ENCODE results near the gene GPBP1. TPM values are rescaled to one million over a fixed set of nuclear protein-coding genes. Genes with fewer than 3 reads are reported as not detected.
"Not testable (repeated sequence)": the region's sequence is repeated elsewhere in the genome, so short reads cannot be mapped to it uniquely, and the experiment has no call there.

The GPBP1 gene
- polyA plus RNA-seq, 4 donors = 143 to 156 (median 155) TPM

DNA sequence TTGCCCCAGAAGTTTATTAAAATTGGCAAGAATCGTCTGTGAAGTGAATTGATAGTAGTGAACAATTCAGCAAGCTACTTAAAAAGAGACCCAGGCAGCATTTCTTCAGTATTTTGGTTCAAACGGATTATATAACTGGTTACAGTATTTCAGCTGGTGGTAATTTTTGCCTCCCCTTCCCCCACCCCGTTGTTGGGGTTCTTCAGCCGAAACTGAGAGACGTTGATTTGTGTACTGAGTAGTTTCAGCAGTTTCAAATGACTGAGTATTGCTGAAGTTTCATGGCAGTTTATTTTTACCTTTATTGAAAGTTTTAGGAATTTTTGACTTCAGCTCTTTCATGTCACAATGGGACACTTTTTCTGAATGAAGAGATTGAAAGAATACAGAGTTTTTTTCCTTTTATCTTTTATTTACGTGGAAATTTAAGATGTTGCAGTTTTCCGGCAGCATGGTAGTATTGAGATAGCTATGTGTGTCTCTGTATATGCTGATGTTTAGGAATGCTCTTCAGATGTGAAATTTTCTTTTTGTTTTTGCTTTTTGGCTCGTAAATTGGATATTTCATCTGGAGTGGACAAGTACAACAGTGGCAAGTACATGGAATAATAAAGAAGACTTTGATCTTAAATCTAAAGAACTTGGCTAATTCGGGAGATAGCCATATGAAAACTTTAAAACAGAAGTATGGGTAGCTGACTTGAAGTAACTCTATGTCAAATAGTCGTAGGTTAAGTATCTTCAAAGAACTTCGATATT lies 1.9 kb downstream of the GPBP1 start:
- peak in 3 of 4 donors; percentile 20 to 39 (median 36) for DNase-seq (ENCODE audit: low read depth in 4 of 4, low spot score in 3 of 4)

DNA sequence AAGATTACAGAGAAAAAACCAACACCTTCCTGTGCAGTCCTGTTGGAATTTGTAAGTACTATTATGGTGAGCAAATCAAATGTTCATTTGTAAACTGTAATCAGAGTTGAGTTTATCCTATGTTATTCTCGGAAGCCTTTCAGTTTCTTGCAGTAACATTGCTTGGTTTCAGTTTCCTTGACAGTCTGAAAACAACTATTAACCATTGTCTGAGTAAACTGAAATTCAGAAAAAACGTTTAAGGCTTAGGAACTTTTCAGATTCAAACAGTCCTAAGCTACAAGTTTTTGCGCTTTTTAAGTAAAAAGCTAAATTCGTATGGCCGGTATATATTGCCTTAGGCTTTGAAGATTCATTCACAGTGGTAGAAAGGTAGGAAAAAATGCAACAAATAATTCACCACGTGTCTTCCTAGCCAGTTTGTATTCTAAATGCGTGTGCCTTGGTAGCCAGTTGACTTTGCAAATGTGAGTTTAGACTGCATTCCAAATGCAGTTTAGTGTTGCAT lies 2.5 kb downstream of the GPBP1 start:
- peak in 3 of 4 donors; percentile 27 to 59 (median 45) for DNase-seq (ENCODE audit: low read depth in 4 of 4, low spot score in 3 of 4)

DNA sequence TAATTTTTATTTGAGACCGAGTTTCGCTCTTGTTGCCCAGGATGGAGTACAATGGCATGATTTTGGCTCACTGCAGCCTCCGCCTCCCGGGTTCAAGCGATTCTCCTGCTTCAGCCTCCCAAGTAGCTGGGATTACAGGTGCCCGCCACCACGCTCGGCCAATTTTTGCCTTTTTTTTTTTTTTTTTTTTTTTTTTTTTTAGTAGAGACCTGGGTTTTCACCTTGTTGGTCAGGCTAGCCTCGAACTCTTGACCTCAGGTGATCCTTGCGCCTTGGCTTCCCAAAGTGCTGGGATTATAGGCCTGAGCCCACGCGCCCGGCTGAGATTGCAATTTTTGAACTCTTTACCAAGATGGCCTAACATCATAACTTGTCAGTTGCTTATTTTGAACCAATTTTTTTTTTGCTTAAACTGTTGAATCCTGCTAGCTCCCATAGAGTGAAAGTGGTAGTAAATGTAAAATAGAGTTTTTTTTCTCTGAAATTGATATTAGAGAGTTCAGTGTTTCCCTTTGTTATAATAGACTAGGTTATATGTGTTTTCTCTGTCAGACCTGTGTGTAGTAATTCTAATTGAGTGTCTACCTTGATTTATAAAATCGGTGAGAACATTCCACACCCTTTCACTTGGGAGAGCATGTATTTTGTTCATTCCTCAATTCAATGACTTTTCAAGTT lies 3.8 kb downstream of the GPBP1 start:
- no peak for DNase-seq (ENCODE audit: low read depth in 4 of 4, low spot score in 3 of 4)

DNA sequence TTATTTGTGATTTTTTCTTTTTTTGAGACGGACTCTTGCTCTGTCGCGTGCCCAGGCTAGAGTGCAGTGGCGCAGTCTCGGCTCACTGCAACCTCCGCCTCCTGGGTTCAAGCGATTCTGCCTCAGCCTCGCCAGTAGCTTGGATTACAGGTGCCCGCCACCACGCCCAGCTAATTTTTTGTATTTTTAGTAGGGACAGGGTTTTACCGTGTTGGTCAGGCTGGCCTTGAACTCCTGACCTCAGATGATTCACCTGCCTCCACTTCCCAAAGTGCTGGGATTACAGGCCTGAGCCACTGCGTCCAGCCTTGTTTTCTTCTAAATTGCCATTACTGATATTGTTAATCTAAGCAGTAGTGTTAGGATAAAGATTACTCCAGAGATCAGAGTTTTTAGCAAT lies 4.4 kb downstream of the GPBP1 start:
- not testable (repeated sequence) for DNase-seq (ENCODE audit: low read depth in 4 of 4, low spot score in 3 of 4)

DNA sequence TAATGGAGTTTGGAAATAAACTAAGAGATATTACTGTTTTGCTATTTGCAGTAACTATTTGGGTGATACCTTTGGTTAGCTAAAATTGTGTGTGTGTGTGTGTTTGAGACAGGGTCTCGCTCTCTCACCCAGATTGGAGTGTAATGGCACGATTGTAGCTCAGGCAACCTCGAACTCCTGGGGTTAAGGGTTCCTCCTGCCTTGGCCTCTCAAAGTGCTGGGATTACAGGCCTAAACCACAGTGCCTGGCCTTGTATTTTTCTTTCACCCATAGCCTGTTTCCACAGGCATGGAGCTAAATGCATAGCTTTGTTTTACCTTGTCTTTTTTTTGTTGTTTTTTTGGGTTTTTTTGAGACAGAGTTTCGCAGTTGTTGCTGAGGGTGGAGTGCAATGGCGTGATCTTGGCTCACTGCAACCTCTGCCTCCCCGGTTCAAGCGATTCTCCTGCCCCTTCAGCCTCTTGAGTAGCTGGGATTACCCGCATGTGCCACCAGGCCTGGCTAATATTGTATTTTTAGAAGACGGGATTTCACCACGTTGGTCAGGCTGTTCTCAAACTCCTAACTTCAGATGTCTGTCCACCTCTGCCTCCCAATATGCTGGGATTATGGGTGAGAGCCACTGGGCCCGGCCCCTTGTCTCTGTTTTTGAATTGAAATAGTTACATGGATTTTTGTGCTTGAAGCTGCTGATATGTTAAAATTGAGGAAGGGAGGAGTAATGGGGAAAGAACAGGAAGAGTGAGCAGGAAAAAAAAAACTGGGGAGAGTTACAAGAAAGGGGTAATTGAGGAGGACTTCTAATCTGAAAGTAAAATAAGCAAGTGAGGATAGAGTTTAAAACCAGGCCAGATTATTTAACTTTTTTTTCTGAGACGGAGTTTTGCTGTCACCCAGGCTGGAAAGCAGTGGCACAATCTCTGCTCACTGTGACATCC lies 5.7 kb downstream of the GPBP1 start:
- no peak for DNase-seq (ENCODE audit: low read depth in 4 of 4, low spot score in 3 of 4)

DNA sequence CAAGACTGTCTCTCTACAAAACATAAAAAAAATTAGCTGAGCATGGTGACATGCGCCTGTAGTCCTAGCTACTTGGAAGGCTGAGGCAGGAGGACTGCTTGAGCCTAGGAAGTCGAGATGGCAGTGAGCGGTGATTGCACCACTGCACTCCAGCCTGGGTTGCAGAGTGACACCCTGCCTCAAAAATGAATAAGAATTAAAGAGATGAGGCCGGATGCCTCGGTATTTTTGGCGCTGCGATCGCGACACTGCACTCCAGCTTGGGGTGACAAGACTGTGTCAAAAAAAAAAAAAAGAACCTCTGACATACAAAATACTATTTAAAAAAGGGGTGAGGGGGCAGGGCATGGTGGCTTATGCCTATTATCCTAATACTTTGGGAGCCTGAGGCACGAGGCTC lies 7.3 kb downstream of the GPBP1 start:
- DNase-seq (ENCODE audit: low read depth in 4 of 4, low spot score in 3 of 4) = no peak

DNA sequence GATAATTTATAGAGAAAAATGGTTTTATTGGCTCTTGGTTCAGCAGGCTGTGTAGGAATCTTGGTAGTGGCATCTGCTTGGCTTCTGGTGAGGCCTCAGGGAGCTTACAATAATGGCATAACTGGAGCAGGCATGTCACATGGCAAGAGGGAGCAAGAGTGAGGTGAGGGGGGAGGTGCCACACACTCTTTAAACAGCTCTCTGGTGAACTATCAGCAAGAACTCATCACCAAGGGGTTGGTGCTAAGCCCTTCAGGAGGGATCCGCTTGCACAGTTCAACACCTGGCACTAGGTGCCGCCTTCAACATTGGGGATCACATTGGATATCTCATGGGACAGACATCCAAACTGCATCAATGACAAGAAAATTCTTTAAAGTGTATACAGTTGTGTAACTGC lies 10.5 kb downstream of the GPBP1 start:
- no peak for DNase-seq (ENCODE audit: low read depth in 4 of 4, low spot score in 3 of 4)

DNA sequence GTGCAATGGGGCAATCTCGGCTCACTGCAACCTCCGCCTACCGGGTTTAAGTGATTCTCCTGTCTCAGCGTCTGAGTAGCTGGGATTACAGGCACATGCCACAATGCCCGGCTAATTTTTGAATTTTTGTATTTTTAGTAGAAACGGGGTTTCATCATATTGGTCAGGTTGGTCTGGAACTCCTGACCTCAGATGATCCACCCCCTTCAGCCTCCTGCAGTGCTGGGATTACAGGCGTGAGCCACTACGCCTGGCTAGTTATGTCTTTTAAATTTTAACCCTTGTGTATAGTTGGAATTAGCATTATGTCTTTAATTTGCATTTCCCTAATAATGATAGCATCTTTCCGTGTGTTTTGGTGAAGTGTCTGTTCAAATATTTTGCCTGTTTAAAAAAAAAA lies 11.5 kb downstream of the GPBP1 start:
- no peak for DNase-seq (ENCODE audit: low read depth in 4 of 4, low spot score in 3 of 4)

DNA sequence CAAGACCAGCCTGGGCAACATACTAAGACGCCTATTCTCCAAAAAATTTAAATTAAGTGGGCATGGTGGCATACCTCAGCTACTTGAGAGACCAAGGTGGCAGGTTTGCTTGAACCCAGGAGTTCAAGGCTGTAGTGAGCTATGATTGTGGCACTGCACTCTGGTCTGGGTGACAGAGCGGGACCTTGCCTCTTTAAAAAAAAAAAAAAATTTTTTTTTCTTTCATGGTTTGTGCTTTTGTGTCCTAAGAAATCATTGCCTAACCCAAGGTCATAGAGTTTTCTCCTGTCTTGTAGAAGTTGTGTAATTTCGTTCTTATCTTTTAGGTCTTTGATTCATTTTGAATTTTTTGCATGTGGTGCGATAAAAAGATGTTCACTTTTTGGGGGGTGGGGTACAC lies 12.3 kb downstream of the GPBP1 start:
- no peak for DNase-seq (ENCODE audit: low read depth in 4 of 4, low spot score in 3 of 4)

DNA sequence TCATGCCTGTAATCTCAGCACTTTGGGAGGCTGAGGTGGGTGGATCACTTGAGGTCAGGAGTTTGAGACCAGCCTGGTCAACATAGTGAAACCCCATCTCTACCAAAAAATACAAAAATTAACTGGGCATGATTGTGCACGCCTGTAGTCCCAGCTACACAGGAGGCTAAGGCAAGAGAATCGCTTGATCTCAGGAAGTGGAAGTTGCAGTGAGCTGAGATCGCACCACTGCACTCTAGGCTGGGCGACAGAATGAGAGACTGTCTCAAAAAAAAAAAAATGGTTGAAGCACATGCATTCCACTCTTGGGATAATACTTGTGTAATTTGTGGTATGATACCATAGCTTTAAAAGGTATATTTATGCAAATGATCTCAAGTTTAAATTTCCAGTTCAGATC lies 14.1 kb downstream of the GPBP1 start:
- not testable (repeated sequence) for DNase-seq (ENCODE audit: low read depth in 4 of 4, low spot score in 3 of 4)

DNA sequence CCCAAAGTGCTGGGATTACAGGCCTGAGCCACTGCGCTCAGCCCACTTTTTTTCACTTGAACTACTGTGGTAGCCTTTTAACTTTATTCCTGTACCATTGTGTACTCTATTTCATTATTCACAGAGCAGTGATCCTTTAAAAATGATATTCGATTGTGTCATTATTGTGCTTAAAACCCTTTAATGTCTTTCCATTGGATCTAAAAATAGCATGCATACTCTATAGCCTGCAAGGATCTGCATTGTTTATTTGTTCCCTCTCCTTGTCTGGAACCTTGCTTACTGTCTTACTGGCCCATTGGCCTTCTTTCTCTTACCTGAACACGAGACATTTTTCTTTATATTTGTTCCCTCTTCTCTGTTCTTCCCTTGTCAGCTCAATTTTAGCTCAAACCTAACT lies 15.7 kb downstream of the GPBP1 start:
- DNase-seq (ENCODE audit: low read depth in 4 of 4, low spot score in 3 of 4) = no peak

DNA sequence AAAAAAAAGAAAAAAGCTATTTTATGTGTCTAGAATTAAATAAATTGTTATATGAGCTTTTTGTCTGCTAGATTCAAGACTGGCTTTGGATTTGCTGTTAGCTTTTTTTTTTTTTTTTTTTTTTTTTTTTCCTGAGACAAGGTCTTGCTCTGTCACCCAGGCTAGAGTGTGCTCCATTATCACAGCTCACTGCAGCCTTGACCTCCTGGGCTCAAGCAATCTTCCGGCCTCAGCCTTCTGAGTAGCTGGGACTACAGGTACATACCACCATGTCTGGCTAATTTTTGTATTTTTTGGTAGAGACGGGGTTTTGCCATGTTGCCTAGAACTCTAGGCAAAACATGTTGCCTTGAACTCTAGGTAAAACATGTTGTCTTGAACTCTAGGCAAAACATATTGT lies 16.7 kb downstream of the GPBP1 start:
- no peak for DNase-seq (ENCODE audit: low read depth in 4 of 4, low spot score in 3 of 4)

DNA sequence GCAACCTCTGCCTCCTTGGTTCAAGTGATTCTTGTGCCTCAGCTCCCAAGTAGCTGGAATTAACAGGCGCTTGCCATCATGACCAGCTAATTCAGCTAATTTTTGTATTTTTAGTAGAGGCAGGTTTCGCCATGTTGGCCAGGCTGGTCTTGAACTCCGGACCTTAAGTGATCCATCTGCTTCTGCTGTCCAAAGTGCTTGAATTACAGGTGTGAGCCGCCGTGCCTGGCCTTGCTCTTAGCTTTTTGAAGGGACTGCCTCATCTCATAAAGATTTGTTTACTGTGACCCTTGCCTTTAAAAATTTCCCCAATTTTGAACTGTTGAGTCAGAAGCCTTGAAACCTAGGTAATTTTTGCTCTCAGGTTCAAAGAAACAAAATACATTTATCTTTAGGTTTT lies 17.3 kb downstream of the GPBP1 start:
- DNase-seq (ENCODE audit: low read depth in 4 of 4, low spot score in 3 of 4) = no peak

DNA sequence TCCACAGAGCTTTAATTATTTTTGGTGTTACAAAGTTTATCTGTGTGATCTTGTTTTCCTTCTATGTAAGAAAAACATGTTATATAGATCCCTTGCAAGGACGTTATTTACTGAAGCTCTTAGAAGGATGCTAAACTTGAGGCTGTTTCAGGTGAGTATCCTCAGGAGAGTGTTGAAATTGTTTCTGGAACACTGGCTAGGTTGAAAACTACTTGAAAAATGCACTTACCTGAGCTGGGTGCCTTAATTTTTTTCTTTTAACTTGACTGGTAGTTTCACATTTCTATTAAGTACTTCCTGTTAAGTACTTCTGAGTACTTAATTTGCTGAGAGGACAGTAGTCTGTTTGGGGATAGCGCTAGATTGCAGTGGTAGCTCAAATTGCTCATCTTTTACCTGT lies 18.1 kb downstream of the GPBP1 start:
- DNase-seq (ENCODE audit: low read depth in 4 of 4, low spot score in 3 of 4) = no peak

DNA sequence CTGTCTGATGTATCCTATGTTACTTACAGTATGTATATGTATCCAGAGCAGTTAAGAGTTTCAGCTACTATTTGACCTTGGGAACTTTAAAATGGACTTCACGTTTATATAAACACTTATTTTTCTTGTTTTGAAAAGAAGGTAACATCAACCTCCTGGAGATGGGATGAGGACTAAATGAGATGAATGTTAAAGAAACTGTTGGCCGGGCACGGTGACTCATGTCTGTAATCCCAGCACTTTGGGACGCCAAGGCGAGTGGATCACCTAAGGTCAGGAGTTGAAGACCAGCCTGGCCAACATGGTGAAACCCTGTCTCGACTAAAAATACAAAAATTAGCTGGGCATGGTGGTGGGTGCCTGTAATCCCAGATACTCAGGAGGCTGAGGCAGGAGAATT lies 19.0 kb downstream of the GPBP1 start:
- DNase-seq (ENCODE audit: low read depth in 4 of 4, low spot score in 3 of 4) = not testable (repeated sequence)

DNA sequence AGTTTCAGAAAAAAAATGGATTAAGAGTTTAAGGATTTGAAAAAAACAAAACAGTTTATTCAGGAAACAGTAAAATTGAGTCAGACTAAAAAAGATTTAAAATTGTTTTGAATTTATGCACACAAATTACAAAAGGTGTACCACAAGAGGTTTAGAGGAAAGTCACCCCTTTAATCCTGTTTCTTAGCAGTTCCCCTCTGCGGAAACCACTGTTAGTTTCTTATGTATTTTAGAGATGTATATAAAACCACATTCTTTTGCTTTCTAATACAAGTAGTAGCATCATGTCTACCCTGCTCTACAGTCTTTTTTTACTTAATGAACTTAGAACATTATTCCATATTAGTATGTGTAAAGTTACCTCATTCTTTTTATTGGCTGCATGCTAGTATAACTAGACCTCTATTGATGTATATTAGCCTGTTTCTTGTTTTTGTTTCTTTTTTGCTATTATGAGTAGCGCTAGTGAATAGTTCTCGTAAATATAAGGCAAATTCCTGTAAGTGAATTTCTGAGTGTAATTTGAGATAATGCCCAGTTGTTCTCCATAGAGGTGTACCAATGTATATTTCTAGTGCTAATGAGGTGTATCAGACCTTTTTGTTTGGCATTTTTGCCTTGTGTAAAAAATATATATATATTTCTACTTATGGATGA lies 20.0 kb downstream of the GPBP1 start:
- no peak for DNase-seq (ENCODE audit: low read depth in 4 of 4, low spot score in 3 of 4)

DNA sequence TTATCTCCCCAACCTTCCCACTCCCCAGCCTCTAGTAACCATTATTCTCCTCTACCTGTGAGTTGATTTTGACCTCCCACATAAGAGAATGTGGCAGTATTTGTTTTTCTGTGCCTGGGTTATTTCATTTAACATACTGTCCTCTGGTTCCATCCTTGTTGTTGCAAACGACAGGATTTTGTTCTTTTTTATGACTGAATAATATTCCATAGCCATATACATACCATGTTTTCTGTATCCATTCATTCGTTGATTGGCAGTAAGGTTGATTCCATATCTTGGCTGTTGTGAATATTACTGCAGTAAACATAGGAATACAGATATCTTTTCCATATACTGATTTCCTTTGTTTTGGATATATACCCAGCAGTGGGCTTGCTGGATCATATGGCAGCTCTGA lies 20.8 kb downstream of the GPBP1 start:
- DNase-seq (ENCODE audit: low read depth in 4 of 4, low spot score in 3 of 4) = no peak

DNA sequence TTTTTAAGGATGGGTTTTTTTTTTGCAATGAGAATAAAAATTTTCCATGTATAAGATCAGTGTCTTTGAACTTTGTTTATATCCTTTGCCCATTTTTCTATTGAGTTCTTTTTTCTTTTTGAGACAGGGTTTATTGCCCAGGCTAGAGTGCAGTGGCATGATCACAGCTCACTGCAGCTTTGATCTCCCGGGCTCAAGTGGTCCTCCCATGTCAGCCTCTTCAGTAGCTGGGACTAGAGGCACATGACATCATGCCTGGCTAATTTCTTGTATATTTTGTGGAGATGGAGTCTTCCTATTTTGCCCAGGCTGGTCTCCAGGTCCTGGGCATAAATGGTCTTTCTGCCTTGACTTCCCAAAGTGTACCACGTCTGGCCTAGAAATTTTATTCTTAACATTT lies 21.2 kb downstream of the GPBP1 start:
- DNase-seq (ENCODE audit: low read depth in 4 of 4, low spot score in 3 of 4) = no peak

DNA sequence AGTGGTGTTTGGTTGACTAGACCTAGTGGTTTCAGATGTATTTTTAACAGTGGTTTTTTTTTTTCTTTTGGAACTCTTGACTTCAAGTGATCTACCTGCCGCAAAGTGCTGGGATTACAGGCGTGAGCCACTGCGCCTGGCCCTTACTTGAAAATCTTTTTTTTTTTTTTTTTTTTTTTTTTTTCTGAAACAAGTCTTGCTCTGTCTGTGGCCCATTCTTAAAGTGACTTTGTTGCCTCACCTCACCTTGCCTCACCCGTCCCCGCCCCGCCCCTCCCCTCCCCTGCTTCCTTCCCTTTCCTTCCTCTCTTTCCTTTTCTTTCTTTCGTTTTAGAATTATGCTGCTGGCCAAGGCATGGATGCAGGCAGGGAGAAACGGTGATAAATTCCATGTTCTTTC lies 26.0 kb downstream of the GPBP1 start:
- DNase-seq (ENCODE audit: low read depth in 4 of 4, low spot score in 3 of 4) = no peak

DNA sequence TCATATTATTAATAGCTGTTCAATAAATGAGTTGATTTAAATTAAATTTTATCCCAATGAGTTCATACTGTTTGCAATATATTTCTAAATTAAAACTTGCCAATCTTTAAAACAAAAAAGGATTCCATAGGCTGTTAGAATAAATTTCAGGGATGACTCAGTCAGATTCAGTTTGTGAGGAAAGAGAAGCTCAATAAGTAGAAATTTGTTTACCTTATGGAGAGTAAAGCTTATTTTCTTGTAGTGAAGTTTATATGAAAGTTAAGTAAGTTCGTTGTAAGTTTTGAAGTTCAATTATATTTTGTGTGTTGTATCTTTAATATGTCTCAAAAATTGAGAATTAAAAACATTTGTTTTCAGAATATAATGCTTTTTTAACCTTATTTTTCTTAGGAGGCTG lies 29.0 kb downstream of the GPBP1 start:
- DNase-seq (ENCODE audit: low read depth in 4 of 4, low spot score in 3 of 4) = no peak

Data from left renal pelvis (tissue), 4 donors.